Neural progenitor cell (in vitro differentiated cells): Measurements from ENCODE around the gene IRAK1.

Source experiments
- EZH2phosphoT487 ChIP-seq: fragments of 200-600 bp; sonication (generic); IDR thresholded peaks from 2 replicates; pipeline ENCODE4 v1.6.1; 2017; ENCODE audit warnings: antibody characterized with exemption
- TF ChIP-seq, protein P1 (sequence below): fragments of 200-600 bp; sonication (generic); IDR thresholded peaks from 2 replicates; pipeline ENCODE4 v1.5.1; 2017; ENCODE audit warnings: antibody characterized with exemption, mild to moderate bottlenecking

DNA sequence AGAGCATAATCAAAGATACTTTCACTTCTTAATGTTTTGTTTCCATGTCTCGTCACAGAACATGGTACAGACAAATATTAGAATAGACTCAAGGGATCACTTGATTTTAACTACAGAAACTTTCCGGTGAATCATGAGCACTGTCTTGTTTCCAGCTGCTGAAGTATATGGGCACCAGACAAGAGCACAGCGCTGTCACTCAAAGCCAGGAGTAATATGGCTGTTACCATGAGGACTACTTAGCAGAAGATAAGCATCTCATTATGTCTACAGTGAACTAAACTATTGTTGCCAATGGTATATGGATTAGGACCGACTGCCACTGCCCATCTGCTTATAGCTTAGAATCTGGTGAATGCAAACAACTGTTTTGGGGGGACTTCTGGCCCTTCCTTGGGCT lies 43.5 kb upstream of the IRAK1 start:
- TF ChIP-seq, protein P1, sequence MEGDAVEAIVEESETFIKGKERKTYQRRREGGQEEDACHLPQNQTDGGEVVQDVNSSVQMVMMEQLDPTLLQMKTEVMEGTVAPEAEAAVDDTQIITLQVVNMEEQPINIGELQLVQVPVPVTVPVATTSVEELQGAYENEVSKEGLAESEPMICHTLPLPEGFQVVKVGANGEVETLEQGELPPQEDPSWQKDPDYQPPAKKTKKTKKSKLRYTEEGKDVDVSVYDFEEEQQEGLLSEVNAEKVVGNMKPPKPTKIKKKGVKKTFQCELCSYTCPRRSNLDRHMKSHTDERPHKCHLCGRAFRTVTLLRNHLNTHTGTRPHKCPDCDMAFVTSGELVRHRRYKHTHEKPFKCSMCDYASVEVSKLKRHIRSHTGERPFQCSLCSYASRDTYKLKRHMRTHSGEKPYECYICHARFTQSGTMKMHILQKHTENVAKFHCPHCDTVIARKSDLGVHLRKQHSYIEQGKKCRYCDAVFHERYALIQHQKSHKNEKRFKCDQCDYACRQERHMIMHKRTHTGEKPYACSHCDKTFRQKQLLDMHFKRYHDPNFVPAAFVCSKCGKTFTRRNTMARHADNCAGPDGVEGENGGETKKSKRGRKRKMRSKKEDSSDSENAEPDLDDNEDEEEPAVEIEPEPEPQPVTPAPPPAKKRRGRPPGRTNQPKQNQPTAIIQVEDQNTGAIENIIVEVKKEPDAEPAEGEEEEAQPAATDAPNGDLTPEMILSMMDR = no peak
- TF ChIP-seq EZH2phosphoT487 = no peak
